Measurements from ENCODE around the gene PPCDC. TPM values are rescaled to one million over a fixed set of nuclear protein-coding genes. Genes with fewer than 3 reads are reported as not detected.
A peak's percentile ranks its signal among the peaks of the same experiment; 100 is the strongest.

The PPCDC gene
- total RNA-seq, result 10 to 100 TPM in 3 of 4 donors, 1 to 10 TPM in 1; 3.5 to 31.2 (median 20.6) TPM

GRCh38 chr15:75023181-75023871 is at the start of gene PPCDC:
PPCDC (plus strand) TSS chr15:75023590; CDS start chr15:75028319, 4,729 bp downstream.
- H3K4me3 ChIP-seq (replicated peaks in 1 of 3), result peak within 1 kb of the TSS; percentile 38 to 70 (median 58)
- intact Hi-C loops (cut with DNase I), result no loop called here
- no peaks in the 10 kb centered on the region for H3K36me3 ChIP-seq
- no peaks in the 10 kb centered on the region for H3K9me3 ChIP-seq
- no peaks in the 10 kb centered on the region for H3K27me3 ChIP-seq
- peak within 1 kb of the TSS; percentile 58 to 84 (median 77) for H3K27ac ChIP-seq
- H3K4me1 ChIP-seq, result peaks cover 5 to 12% of the 10 kb centered on the region in 2 donors
- DNase-seq, result peak; percentile 97 to 98
- 5 to 6% methylated on average over 27 to 36 of the region's 40 CpGs for WGBS, 2 donors
- TF ChIP-seq CTCF (IDR thresholded peaks at IDR 0.05), result no peak
- TF ChIP-seq POLR2A (IDR thresholded peaks at IDR 0.05), result peak in 1 of 2 donors; percentile 82

- H3K27ac ChIP-seq, result no peak overlapping the region
- 83 to 91% methylated on average over 1 of the region's 1 CpG for WGBS, 2 donors
- DNase-seq, result no peak
- intact Hi-C loops (cut with DNase I), result no loop called here
- H3K9me3 ChIP-seq, result no peaks in the 10 kb centered on the region
- no peaks in the 10 kb centered on the region for H3K36me3 ChIP-seq
- no peak overlapping the region for H3K4me3 ChIP-seq (replicated peaks in 1 of 3)
- H3K27me3 ChIP-seq, result no peaks in the 10 kb centered on the region
- no peaks in the 10 kb centered on the region for H3K4me1 ChIP-seq
- no peak for TF ChIP-seq CTCF (IDR thresholded peaks at IDR 0.05)
Observed at GRCh38 chr15:74976159-74976558, 47.2 kb upstream of the PPCDC start.

GRCh38 chr15:74977599-74977998 is 45.8 kb upstream of the PPCDC start:
- no peaks in the 10 kb centered on the region for H3K27me3 ChIP-seq
- DNase-seq, result no peak
- no peaks in the 10 kb centered on the region for H3K36me3 ChIP-seq
- H3K4me1 ChIP-seq, result no peaks in the 10 kb centered on the region
- H3K9me3 ChIP-seq, result no peaks in the 10 kb centered on the region
- intact Hi-C loops (cut with DNase I), result no loop called here
- no peak overlapping the region for H3K27ac ChIP-seq
- TF ChIP-seq POLR2A (IDR thresholded peaks at IDR 0.05) (no peak), CTCF (IDR thresholded peaks at IDR 0.05) (no peak)
- no peak overlapping the region for H3K4me3 ChIP-seq (replicated peaks in 1 of 3)
- WGBS, 2 donors, result 69 to 79% methylated on average over 4 of the region's 4 CpGs

GRCh38 chr15:74978077-74978476 is 45.3 kb upstream of the PPCDC start:
- no peak for DNase-seq
- H3K4me3 ChIP-seq (replicated peaks in 1 of 3), result no peak overlapping the region
- no peaks in the 10 kb centered on the region for H3K36me3 ChIP-seq
- TF ChIP-seq CTCF (IDR thresholded peaks at IDR 0.05), result no peak
- no peak for TF ChIP-seq POLR2A (IDR thresholded peaks at IDR 0.05)
- no peak overlapping the region for H3K27ac ChIP-seq
- H3K4me1 ChIP-seq, result no peaks in the 10 kb centered on the region
- H3K9me3 ChIP-seq, result no peaks in the 10 kb centered on the region
- intact Hi-C loops (cut with DNase I), result no loop called here
- no peaks in the 10 kb centered on the region for H3K27me3 ChIP-seq
- WGBS, 2 donors, result 94 to 96% methylated on average over 1 of the region's 1 CpG

- H3K27ac ChIP-seq, result no peak overlapping the region
- no peaks in the 10 kb centered on the region for H3K4me1 ChIP-seq
- H3K9me3 ChIP-seq, result no peaks in the 10 kb centered on the region
- H3K36me3 ChIP-seq, result no peaks in the 10 kb centered on the region
- H3K4me3 ChIP-seq (replicated peaks in 1 of 3), result no peak overlapping the region
- intact Hi-C loops (cut with DNase I), result no loop called here
- no peaks in the 10 kb centered on the region for H3K27me3 ChIP-seq
- peak; percentile 61 to 63 for DNase-seq
- no peak for TF ChIP-seq CTCF (IDR thresholded peaks at IDR 0.05)
- TF ChIP-seq POLR2A (IDR thresholded peaks at IDR 0.05), result no peak
- 11 to 13% methylated on average over 3 of the region's 3 CpGs for WGBS, 2 donors
Observed at GRCh38 chr15:74978503-74978902, 44.9 kb upstream of the PPCDC start.
